Testis (tissue), 3 donors: ENCODE results near the gene KCTD10. TPM values are rescaled to one million over a fixed set of nuclear protein-coding genes. Genes with fewer than 3 reads are reported as not detected.

Source experiments
- DNase-seq: peaks from one replicate; pipeline ENCODE4 v3.0.0-alpha.2; 2019
- H3K27ac ChIP-seq, 2 donors: fragments of 200-600 bp; sonication (generic); one replicate each; pipeline ENCODE4 v1.5.1; 2019
- H3K27me3 ChIP-seq: fragments of 200-600 bp; sonication (generic); one replicate; pipeline ENCODE4 v1.5.1; 2019
- H3K36me3 ChIP-seq: fragments of 200-600 bp; sonication (generic); one replicate; pipeline ENCODE4 v1.5.1; 2017; ENCODE audit warnings: low read depth; ENCODE audit errors: missing control alignments
- H3K4me1 ChIP-seq: fragments of 200-600 bp; sonication (generic); one replicate; pipeline ENCODE4 v1.5.1; 2019
- H3K4me3 ChIP-seq, 2 donors: fragments of 200-600 bp; sonication (generic); one replicate each; pipeline ENCODE4 v1.5.1; 2017 to 2019
- H3K9me3 ChIP-seq: fragments of 200-600 bp; sonication (generic); one replicate; pipeline ENCODE4 v1.5.1; 2017
- POLR2A ChIP-seq: fragments of 450-650 bp; IDR thresholded peaks from one replicate; pipeline ENCODE4 v1.6.1; 2017; ENCODE audit warnings: antibody characterized with exemption, mild to moderate bottlenecking, moderate library complexity
- WGBS, 2 donors: methylation state at CpG; one replicate each; pipeline ENCODE4 v1.1.5; 2018; 5-methylcytosine and 5-hydroxymethylcytosine counted together
- intact Hi-C: fragments of 100-400 bp; cut with DNase I; formaldehyde crosslinking; loops from one replicate; pipeline ENCODE4 v1.15.1; 2023; ENCODE audit warnings: low total_unique reads
- polyA plus RNA-seq: library from polyadenylated mRNA; stranded (reverse); fragments of 350-450 nt; fragmentation: Illumina TruSeq; extraction: RNeasy Lipid Tissue Mini Kit (QIAGEN cat#74804); gene quantifications from one replicate; pipeline ENCODE4 v1.2.3, GENCODE V29; 2014; ENCODE audit warnings: low read depth, low replicate concordance; ENCODE audit not compliant: insufficient read depth
- total RNA-seq, 2 donors: library from RNA; depleted of rRNA; stranded (reverse); fragments of >200 nt; gene quantifications; one replicate each; pipeline ENCODE4 v1.2.3, GENCODE V29; 2016
- TF ChIP-seq, protein P1 (sequence below), 3 experiments: fragments of 450-650 bp in 2 of 3; fragments of 200-600 bp in 1 of 3; sonication (generic) in 1 of 3; IDR thresholded peaks; one replicate each; pipeline ENCODE4 v1.5.1; 2016 to 2019; ENCODE audit warnings: antibody characterized with exemption in 3 of 3, mild to moderate bottlenecking in 2 of 3, moderate library complexity in 1 of 3

The KCTD10 gene
- total and polyA plus RNA-seq, 3 donors from 2014 or later = 43.0 to 58.7 (median 43.6) TPM

DNA sequence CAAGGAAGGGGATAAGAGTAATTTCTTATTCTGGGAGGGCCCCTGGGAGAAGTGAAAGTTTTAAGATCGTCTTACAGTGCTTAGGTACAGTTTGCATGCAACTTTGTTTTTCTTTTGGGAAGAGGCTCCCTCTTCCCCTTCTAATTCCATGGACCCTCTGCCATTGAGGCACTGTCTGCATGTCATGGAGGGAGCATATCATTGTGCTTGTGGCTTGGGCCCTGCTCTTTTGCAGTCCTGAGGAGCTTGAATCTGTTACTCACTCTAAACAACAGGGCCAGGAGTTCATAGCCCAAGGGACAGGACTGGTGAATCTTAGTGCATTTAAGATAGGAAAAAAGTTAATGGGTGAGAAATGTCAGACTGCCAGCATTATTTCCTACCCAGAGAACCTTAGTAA, 2.7 kb upstream of the KCTD10 start:
- Histone ChIP-seq H3K27ac (no peak overlapping the region), H3K36me3 (no peaks in the 10 kb centered on the region), H3K4me3 (no peak overlapping the region), H3K27me3 (no peaks in the 10 kb centered on the region), H3K4me1 (peaks cover 14% of the 10 kb centered on the region), H3K9me3 (no peaks in the 10 kb centered on the region)
- WGBS, 2 donors = 53 to 60% methylated on average over 1 of the region's 1 CpG
- no peak for TF ChIP-seq POLR2A
- TF ChIP-seq, protein P1, sequence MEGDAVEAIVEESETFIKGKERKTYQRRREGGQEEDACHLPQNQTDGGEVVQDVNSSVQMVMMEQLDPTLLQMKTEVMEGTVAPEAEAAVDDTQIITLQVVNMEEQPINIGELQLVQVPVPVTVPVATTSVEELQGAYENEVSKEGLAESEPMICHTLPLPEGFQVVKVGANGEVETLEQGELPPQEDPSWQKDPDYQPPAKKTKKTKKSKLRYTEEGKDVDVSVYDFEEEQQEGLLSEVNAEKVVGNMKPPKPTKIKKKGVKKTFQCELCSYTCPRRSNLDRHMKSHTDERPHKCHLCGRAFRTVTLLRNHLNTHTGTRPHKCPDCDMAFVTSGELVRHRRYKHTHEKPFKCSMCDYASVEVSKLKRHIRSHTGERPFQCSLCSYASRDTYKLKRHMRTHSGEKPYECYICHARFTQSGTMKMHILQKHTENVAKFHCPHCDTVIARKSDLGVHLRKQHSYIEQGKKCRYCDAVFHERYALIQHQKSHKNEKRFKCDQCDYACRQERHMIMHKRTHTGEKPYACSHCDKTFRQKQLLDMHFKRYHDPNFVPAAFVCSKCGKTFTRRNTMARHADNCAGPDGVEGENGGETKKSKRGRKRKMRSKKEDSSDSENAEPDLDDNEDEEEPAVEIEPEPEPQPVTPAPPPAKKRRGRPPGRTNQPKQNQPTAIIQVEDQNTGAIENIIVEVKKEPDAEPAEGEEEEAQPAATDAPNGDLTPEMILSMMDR (IDR thresholded peaks at IDR 0.05) = no peak
- no peak for DNase-seq
- intact Hi-C loops = no loop called here

GRCh38 chr12:109477963-109478315, 839 bp upstream of the KCTD10 start:
- TF ChIP-seq POLR2A = no peak
- TF ChIP-seq, protein P1 (IDR thresholded peaks at IDR 0.05) = no peak
- Histone ChIP-seq H3K4me3 (peak overlapping the region; percentile 80 to 98), H3K27me3 (no peaks in the 10 kb centered on the region), H3K9me3 (no peaks in the 10 kb centered on the region), H3K4me1 (peaks cover 14% of the 10 kb centered on the region), H3K27ac (peak overlapping the region; percentile 95 to 100), H3K36me3 (no peaks in the 10 kb centered on the region)
- 2 to 3% methylated on average over 9 of the region's 9 CpGs for WGBS, 2 donors
- intact Hi-C loops = no loop called here
- DNase-seq = no peak

- 0 to 1% methylated on average over 11 of the region's 11 CpGs for WGBS, 2 donors
- H3K9me3 ChIP-seq = no peaks in the 10 kb centered on the region
- intact Hi-C loops = no loop called here
- peak overlapping the region; percentile 80 to 98 for H3K4me3 ChIP-seq
- H3K4me1 ChIP-seq = peaks cover 14% of the 10 kb centered on the region
- H3K27ac ChIP-seq = peak overlapping the region; percentile 95 to 100
- no peaks in the 10 kb centered on the region for H3K27me3 ChIP-seq
- H3K36me3 ChIP-seq = no peaks in the 10 kb centered on the region
- DNase-seq = no peak
- TF ChIP-seq, protein P1 (IDR thresholded peaks at IDR 0.05) = no peak
- no peak for TF ChIP-seq POLR2A
These were observed 304 bp downstream of the KCTD10 start for GRCh38 chr12:109476807-109477184.

DNA sequence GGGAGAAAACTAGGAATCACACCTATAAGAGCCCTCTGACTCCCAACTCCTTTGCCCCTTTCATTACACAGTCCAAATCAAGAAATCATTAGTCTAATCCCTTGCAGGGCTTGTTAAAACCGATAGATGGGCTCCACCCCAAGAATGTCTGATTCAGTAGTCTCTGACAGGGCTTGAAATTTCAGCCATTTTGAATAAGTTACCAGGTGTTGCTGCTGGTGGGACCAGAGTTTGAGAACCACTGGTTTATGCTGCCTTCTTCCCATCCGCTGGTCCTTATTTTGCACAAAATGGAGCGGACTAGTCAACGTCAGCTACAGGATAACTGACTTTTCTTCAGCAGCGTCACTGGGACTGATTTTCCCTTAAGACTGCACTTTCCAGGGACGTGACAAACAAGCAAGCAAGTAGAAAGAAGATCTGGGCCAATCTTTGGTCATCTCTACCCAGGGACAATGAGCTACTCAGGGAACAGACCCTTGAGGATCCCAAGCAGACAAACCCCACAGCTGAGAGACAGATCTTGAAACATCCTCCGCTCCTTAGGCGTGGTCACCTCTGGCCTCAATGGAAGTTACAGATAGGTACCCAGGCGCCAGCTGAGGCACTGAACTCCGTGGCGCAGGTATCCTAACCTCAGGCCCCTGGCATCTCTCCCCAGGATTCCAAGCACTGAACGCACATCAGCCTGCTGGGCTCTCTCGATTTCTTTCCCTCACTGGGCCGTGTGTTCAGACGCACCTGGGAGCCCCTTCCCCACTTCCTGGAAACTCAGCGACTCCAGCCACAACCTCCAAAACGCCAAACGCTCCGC, 900 bp downstream of the KCTD10 start:
- peak overlapping the region; percentile 95 to 100 for H3K27ac ChIP-seq
- intact Hi-C loops = no loop called here
- peaks cover 14% of the 10 kb centered on the region for H3K4me1 ChIP-seq

More for the DNA sequence above, 900 bp downstream of the KCTD10 start:
- DNase-seq = no peak
- no peaks in the 10 kb centered on the region for H3K9me3 ChIP-seq
- TF ChIP-seq, protein P1 (IDR thresholded peaks at IDR 0.05) = no peak
- TF ChIP-seq POLR2A = no peak
- H3K4me3 ChIP-seq = peak overlapping the region; percentile 80 to 98
- no peaks in the 10 kb centered on the region for H3K27me3 ChIP-seq
- 15 to 21% methylated on average over 10 to 19 of the region's 19 CpGs for WGBS, 2 donors
- no peaks in the 10 kb centered on the region for H3K36me3 ChIP-seq
